ENCODE results near the gene ACCSL. TPM values are rescaled to one million over a fixed set of nuclear protein-coding genes. Genes with fewer than 3 reads are reported as not detected.

The ACCSL gene
- total RNA-seq, 2 donors from 2014 or later, result not detected

DNA sequence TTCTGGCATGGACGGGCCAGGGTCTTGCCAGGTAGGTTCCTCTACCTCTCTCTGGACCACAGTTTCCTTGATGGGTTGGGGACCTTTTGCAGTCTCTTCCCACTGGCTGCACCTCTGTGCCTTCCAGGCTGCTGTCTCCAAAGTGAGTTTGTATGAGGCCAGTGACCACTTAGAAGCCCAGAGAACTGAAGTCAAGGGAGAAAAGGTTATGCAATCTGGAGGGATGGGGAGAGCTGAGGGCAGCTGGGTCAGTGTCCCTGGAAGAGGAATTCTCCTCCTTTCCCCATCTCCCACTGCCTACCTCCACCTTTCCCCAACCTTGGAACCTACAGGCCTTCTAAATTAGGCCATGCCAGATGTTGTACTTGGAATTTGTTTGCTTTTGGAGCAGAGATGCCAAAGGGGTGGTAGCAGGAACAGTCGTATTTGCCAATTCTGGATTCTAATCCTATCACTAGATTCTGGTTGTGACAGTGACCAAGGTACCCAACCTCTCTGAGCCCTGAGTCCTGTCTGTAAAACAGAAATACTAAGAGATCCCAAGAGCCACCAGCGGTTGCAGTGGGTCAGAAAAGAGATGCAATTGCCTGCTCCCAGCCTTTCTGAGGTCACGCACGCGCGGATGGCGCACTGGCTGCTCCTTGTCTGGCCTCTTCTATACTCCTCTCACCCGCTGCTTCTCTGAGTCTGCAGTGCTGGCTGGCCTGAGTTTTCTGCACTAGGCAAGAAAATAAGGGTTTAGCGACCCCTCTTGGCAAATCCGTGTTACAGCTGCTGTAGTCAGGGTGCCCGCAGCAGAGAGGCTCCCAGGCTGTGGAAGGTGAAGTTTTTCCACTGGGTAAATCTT is 10.7 kb upstream of the ACCSL start:
- WGBS, 2 experiments (ENCODE audit: insufficient coverage in 1 of 2, insufficient read length in 1 of 2), result 23% methylated on average over 8 to 12 of the region's 12 CpGs
- Histone ChIP-seq H3K27ac (ENCODE audit: low read depth, low read length) (no peak overlapping the region), H3K27me3 (ENCODE audit: control insufficient read depth, insufficient read depth, low read length, poor library complexity, severe bottlenecking) (no peaks in the 10 kb centered on the region), H3K36me3 (ENCODE audit: control insufficient read depth, insufficient read depth, low read length) (no peaks in the 10 kb centered on the region), H3K9ac (ENCODE audit: extremely low read depth, low read length, poor library complexity, severe bottlenecking) (no peak overlapping the region), H3K9me3 (ENCODE audit: control insufficient read depth, low read length) (peaks cover 13% of the 10 kb centered on the region), H3K4me3 (ENCODE audit: low read length) (no peak overlapping the region), H3K4me1 (ENCODE audit: control insufficient read depth, insufficient read depth, low read length) (no peaks in the 10 kb centered on the region)
- H3K4me1 Mint-ChIP-seq, result no peaks in the 10 kb centered on the region
- peak; percentile 94 for DNase-seq
- no peak overlapping the region for H3K27ac Mint-ChIP-seq
- TF ChIP-seq, protein P1, sequence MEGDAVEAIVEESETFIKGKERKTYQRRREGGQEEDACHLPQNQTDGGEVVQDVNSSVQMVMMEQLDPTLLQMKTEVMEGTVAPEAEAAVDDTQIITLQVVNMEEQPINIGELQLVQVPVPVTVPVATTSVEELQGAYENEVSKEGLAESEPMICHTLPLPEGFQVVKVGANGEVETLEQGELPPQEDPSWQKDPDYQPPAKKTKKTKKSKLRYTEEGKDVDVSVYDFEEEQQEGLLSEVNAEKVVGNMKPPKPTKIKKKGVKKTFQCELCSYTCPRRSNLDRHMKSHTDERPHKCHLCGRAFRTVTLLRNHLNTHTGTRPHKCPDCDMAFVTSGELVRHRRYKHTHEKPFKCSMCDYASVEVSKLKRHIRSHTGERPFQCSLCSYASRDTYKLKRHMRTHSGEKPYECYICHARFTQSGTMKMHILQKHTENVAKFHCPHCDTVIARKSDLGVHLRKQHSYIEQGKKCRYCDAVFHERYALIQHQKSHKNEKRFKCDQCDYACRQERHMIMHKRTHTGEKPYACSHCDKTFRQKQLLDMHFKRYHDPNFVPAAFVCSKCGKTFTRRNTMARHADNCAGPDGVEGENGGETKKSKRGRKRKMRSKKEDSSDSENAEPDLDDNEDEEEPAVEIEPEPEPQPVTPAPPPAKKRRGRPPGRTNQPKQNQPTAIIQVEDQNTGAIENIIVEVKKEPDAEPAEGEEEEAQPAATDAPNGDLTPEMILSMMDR (conservative IDR thresholded peaks at IDR 0.05), result peak; percentile 89
- no peaks in the 10 kb centered on the region for H3K36me3 Mint-ChIP-seq (ENCODE audit: low read depth)
- no peak overlapping the region for H3K4me3 Mint-ChIP-seq
- peaks cover 7% of the 10 kb centered on the region for H3K27me3 Mint-ChIP-seq (ENCODE audit: insufficient read depth)
- peaks cover 6% of the 10 kb centered on the region for H3K9me3 Mint-ChIP-seq

DNA sequence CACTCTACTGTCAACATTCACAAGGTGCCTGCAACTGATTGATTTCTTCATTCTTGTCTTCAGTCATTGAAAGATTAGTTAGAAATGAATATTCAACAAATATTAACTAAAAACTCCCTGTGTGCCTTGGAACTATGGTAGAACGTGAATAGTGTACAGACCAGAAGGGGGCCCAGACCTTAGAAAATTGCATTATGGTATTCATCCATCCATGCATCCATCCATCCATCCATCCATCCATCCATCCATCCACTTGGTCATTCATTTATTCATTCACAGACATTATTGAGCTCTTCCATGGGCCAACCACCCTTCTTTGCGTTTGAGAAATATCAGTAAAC is 10.2 kb upstream of the ACCSL start:
- no peak overlapping the region for H3K27ac Mint-ChIP-seq
- peaks cover 6% of the 10 kb centered on the region for H3K9me3 Mint-ChIP-seq
- Histone ChIP-seq H3K9me3 (ENCODE audit: control insufficient read depth, low read length) (peaks cover 13% of the 10 kb centered on the region), H3K27me3 (ENCODE audit: control insufficient read depth, insufficient read depth, low read length, poor library complexity, severe bottlenecking) (no peaks in the 10 kb centered on the region), H3K9ac (ENCODE audit: extremely low read depth, low read length, poor library complexity, severe bottlenecking) (no peak overlapping the region), H3K36me3 (ENCODE audit: control insufficient read depth, insufficient read depth, low read length) (no peaks in the 10 kb centered on the region), H3K27ac (ENCODE audit: low read depth, low read length) (no peak overlapping the region), H3K4me1 (ENCODE audit: control insufficient read depth, insufficient read depth, low read length) (no peaks in the 10 kb centered on the region), H3K4me3 (ENCODE audit: low read length) (no peak overlapping the region)
- H3K27me3 Mint-ChIP-seq (ENCODE audit: insufficient read depth), result peaks cover 7% of the 10 kb centered on the region
- TF ChIP-seq, protein P1 (conservative IDR thresholded peaks at IDR 0.05), result peak; percentile 2
- 94% methylated on average over 2 of the region's 2 CpGs; no CpG with 5 or more reads in 1 of the 2 experiments for WGBS, 2 experiments (ENCODE audit: insufficient coverage in 1 of 2, insufficient read length in 1 of 2)
- H3K4me1 Mint-ChIP-seq, result no peaks in the 10 kb centered on the region
- no peak overlapping the region for H3K4me3 Mint-ChIP-seq
- DNase-seq, result no peak
- H3K36me3 Mint-ChIP-seq (ENCODE audit: low read depth), result no peaks in the 10 kb centered on the region

DNA sequence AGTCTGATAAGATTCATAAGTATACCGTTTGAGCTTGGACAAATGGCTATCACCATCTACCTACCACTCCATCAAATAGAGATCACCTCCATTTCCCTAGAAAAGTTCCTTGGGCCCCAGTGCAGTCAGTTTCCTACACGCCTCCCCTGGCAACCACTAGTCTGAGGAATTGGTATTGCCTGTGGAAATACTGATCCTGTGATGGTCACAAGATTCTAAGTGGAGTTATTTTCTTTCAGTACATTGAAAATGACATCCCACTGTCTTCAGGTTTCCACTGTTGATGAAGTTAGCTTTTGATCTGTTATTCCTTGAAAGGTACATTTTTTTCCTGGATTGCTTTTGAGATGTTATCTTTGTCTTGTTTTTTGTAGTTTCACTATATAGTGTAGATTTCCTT is 4.6 kb upstream of the ACCSL start:
- no peak overlapping the region for H3K4me3 Mint-ChIP-seq
- Histone ChIP-seq H3K9ac (ENCODE audit: extremely low read depth, low read length, poor library complexity, severe bottlenecking) (no peak overlapping the region), H3K4me3 (ENCODE audit: low read length) (no peak overlapping the region), H3K36me3 (ENCODE audit: control insufficient read depth, insufficient read depth, low read length) (no peaks in the 10 kb centered on the region), H3K27me3 (ENCODE audit: control insufficient read depth, insufficient read depth, low read length, poor library complexity, severe bottlenecking) (peaks cover 8% of the 10 kb centered on the region), H3K9me3 (ENCODE audit: control insufficient read depth, low read length) (peaks cover 13% of the 10 kb centered on the region), H3K27ac (ENCODE audit: low read depth, low read length) (no peak overlapping the region), H3K4me1 (ENCODE audit: control insufficient read depth, insufficient read depth, low read length) (no peaks in the 10 kb centered on the region)
- H3K4me1 Mint-ChIP-seq, result no peaks in the 10 kb centered on the region
- no peak for DNase-seq
- peaks cover 28% of the 10 kb centered on the region for H3K27me3 Mint-ChIP-seq (ENCODE audit: insufficient read depth)
- H3K36me3 Mint-ChIP-seq (ENCODE audit: low read depth), result no peaks in the 10 kb centered on the region
- WGBS, 2 experiments (ENCODE audit: insufficient coverage in 1 of 2, insufficient read length in 1 of 2), result 100% methylated on average over 2 of the region's 2 CpGs; no CpG with 5 or more reads in 1 of the 2 experiments
- peaks cover 6% of the 10 kb centered on the region for H3K9me3 Mint-ChIP-seq
- H3K27ac Mint-ChIP-seq, result no peak overlapping the region
- TF ChIP-seq, protein P1 (conservative IDR thresholded peaks at IDR 0.05), result no peak
